Measurements from ENCODE around the gene TARDBP.
A peak's percentile ranks its signal among the peaks of the same experiment; 100 is the strongest.
"Not testable (repeated sequence)": the region's sequence is repeated elsewhere in the genome, so short reads cannot be mapped to it uniquely, and the experiment has no call there.

The TARDBP gene

DNA sequence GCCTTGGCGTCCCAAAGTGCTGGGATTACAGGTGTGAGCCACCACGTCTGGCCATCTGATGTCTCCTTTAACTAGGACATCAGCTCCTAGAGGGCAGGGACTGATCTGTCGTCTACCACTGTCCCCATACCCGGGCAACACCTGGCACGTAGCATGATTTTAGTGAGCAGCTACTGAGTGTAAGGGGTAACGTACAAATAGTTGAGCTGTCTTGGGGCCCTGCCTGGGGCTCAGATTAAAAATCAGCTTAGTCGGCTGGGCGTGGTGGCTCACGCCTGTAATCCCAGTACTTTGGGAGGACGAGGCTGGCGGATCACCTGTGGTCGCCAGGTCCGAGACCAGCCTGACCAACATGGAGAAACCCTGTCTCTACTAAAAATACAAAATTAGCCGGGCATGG lies 45.6 kb downstream of the TARDBP start:
- TF ChIP-seq, protein P1, sequence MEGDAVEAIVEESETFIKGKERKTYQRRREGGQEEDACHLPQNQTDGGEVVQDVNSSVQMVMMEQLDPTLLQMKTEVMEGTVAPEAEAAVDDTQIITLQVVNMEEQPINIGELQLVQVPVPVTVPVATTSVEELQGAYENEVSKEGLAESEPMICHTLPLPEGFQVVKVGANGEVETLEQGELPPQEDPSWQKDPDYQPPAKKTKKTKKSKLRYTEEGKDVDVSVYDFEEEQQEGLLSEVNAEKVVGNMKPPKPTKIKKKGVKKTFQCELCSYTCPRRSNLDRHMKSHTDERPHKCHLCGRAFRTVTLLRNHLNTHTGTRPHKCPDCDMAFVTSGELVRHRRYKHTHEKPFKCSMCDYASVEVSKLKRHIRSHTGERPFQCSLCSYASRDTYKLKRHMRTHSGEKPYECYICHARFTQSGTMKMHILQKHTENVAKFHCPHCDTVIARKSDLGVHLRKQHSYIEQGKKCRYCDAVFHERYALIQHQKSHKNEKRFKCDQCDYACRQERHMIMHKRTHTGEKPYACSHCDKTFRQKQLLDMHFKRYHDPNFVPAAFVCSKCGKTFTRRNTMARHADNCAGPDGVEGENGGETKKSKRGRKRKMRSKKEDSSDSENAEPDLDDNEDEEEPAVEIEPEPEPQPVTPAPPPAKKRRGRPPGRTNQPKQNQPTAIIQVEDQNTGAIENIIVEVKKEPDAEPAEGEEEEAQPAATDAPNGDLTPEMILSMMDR (IDR thresholded peaks at IDR 0.05; ENCODE audit: low read depth, low read length), result no peak
- no peak for DNase-seq (ENCODE audit: extremely low read depth, low read depth)

DNA sequence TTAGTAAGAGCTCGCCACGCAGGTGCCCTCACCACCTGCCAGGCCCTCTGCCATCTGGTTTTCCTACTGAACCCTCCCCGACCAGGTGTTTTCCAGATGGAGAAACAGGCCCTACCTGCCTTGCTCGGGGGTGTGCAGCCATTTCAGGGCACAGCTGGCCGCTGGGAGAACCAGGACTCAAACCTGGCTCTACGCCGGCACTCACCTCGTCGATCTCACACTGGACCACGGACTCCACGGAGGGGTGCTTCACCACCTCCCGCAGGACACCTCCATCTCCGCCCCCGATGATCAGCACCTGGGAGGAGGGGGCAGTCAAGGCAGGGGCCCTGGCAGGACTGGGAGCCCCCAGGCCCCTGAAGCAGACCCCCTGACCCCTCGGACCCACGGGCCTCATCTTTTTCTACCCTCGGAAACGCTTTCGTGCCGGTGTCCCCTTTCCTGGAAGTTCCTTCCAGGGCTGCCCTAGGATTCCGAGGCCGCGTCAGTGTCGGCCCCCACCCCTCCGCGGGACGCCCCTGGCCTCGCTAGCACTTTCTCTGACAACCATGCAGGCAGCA lies 46.2 kb downstream of the TARDBP start:
- DNase-seq (ENCODE audit: extremely low read depth, low read depth), result no peak
- TF ChIP-seq, protein P1 (IDR thresholded peaks at IDR 0.05; ENCODE audit: low read depth, low read length), result no peak

DNA sequence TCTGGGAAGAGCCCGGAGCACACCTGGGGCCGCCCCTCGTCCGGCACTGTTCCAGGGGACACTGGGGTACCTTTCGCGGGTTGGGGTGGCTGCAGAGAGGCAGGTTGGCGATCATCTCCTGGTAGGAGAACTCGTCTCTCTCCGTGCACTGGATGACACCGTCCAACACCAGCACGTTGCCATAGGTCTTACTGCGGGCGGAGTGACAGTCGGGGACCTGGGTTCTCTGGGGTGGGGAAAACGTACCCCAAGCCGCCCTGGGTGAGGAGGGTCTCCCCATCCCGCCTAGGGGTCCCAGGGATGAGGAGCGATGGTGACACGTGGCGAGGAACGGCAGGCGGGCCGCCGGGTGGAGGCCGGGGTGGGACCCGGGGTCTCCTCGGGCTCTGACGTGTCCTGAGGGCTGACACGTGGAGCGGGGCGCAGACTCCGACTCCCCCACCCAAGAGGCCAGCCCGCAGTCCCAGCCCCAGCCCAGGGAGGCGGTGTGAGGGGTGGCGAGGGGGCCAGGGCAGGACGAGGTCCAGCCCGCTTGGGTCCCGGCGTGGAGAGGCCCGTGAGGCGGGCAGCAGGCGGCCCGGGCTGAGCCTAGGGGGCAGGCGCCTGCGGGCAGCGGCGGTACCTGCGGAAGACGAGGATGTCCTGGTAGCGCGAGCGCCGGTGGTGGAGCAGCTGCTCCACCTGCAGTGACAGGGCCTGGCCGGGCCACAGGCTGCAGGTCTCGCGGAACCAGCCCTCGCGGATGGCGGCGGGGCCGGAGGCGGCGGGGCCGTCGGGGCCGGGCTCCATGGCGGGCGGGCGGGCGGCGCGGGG lies 46.9 kb downstream of the TARDBP start:
- TF ChIP-seq, protein P1 (IDR thresholded peaks at IDR 0.05; ENCODE audit: low read depth, low read length), result no peak
- no peak for DNase-seq (ENCODE audit: extremely low read depth, low read depth)

DNA sequence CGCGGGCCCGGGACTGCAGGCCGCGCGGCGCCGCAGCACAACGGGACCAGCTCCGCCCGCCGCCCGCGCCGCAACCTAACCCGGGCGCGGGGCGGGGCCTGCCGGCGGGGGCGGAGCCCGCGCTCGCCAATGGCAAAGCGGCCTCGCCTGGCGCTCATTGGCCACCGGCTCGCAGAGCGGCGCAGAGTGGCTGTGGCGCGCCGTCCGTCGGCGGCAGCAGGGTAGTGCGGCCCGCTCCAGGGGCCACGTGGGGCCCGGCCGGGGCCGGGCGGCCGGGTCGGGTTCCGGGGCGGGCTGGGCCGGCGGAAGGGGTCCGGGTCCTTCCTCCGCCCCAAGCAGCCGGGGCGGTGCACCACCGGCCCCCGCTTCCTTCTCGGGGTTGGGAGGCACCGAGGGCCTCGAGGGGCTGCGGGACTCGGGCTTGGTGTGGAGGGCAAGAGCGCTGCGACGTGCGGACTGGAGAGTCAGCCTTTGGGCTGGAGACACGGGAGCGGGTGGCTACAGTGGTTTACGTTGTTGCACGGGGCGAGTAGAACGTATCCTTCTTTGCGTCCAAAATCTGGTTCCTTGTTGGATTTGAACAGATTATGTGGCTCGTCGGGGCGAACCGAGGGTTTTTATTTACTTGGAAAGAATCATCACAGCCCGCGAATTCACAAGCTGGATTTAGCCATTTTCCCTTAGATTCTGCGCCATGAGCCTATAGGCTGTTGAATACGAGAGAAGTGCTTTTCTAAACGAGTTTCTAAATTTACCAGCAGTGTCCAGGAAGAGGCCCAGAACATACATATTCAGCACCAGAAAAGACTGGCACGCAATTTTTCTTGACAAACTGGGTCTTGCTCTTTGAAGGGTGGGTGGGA lies 47.7 kb downstream of the TARDBP start, which contains the start of gene SRM:
Gene SRM, minus strand, starts transcription at position 51 of the 863 bp plus-strand sequence. CDS start 75 bp downstream, outside the sequence.
- peak; percentile 70 for DNase-seq (ENCODE audit: extremely low read depth, low read depth)
- TF ChIP-seq, protein P1 (IDR thresholded peaks at IDR 0.05; ENCODE audit: low read depth, low read length), result peak; percentile 21

DNA sequence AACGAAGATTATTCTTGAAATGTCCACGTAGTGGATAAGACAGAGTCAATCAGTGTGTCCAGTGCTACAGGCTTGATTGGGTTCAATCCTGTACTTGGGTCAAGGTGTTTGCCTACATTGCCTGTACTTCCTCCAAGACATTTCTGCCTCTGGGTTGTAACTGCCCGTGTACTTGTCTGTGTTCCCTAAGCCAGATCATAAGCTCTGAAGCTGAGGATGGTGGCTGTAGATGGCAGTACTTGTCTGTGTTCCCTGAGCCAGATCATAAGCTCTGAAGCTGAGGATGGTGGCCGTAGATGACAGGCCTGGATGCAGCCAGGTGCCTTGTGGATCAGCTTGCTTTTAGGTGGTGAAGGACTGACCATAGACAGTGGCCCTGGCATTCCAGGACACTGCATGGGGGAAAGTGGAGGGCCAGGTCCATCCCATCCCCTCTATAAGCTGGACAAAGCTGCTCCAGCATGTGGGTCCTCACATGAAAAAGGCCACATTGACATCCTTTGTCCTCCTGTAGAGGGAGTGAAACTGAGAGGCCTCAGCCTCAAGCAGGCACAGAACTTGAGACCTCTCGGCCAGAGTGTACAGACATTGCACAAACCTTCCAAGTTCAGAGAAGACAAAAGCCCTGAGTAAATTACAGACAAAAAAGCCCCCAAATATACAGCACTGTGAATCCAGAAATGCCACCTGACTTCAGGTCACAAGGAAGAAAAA lies 49.4 kb downstream of the TARDBP start:
- DNase-seq (ENCODE audit: extremely low read depth, low read depth), result no peak
- TF ChIP-seq, protein P1 (IDR thresholded peaks at IDR 0.05; ENCODE audit: low read depth, low read length), result no peak

DNA sequence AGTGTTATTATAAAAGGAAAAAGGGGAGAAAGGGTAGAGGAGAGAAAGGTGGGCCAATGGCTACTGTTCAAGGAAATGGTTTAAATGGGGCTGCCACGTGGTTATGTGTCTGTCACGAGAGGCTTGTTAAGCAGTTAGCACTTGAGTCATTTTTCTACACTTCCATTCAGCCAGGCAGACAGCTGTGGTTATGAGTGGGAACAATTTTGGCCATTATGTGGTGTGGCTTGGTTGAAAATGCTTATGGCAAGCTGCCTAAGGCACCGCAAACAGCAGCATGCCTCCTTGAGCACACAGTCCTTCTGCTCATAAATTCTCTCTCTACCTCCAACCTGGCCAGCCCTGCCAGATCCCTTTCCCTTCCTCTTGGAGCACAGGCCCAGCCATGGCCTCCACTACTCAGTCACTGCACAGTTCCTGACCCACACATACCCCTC lies 50.5 kb downstream of the TARDBP start:
- TF ChIP-seq, protein P1 (IDR thresholded peaks at IDR 0.05; ENCODE audit: low read depth, low read length), result no peak
- no peak for DNase-seq (ENCODE audit: extremely low read depth, low read depth)

DNA sequence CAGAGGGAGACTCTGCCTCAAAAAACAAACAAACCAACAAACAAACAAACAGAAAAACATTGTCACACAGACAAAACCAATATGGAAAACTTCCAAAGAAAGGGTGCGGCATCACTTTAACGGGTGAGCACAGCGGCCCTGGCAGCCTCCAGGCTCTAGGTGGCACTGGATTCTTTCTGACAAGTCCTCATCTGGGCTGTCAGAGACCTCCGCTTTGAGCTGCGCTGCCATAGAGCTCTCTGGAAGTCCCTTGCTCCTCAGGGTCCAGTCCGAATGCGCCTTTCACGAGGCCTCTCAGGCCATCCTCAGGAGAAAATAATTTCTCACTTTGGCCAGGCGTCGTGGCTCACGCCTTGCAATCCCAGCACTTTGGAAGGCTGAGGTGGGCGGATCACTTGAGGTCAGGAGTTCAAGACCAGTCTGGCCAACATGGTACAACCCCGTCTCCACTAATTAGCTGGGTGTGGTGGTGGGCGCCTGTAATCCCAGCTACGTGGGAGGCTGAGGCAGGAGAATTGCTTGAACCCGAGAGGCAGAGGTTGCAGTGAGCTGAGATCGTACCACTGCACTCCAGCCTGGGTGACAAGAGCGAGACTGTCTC lies 51.6 kb downstream of the TARDBP start:
- DNase-seq (ENCODE audit: extremely low read depth, low read depth), result not testable (repeated sequence)

Data from AG09319 (cell line).